C4-2B (cell line): ENCODE data around the gene TAF15.

Source experiments
- H3K27ac ChIP-seq: fragments of 450-650 bp; 2 replicates; pipeline ENCODE4 v1.5.1; 2017
- ZFX ChIP-seq: fragments of 450-650 bp; IDR thresholded peaks from 2 replicates; pipeline ENCODE4 v1.6.1; 2017
- TF ChIP-seq, protein P1 (sequence below): fragments of 450-650 bp; conservative IDR thresholded peaks from 2 replicates; pipeline ENCODE4 v1.5.1; 2017; ENCODE audit warnings: mild to moderate bottlenecking

Gene TAF15

DNA sequence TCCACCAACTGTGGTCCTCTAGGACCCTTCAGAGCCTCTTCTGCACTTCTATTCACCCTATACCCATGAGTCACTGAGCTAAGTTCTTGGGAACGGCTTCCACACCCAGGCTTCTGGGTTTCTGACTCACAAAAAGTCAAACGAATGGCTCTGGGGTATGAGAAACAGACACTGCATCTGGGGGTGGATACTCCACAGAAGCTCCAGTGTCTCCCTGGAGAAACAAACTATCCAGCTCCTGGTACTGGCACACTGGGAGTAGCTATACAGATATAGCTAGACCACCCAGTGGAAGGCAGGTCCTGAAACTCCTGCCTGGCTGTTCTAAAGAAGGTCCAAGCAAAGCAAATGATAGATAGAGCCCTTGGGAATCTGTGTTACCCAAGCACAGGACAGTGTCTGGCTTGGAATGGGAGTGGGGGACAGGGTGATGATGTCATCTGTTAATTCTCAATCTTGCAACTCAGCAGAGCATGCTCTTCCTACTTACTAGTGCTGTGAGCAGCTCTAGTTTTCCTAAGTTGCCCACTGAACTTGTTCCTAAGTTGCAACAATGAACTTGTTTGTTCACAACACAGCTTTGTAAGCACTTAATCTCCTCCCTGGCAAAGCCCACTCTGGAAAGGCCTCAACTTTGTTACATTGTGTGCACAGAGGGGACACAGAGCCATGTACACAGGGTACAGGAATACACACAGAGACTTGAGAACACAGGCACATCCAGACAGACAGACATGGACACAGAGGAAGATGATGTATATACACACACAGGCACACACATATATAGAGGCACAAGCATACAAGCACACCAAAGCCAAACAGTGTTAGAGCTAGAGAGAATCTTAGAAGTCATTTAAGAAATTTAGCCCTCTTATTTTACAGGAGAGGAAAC is 20.6 kb upstream of the TAF15 start:
- H3K27ac ChIP-seq: no peak overlapping the region
- TF ChIP-seq, protein P1, sequence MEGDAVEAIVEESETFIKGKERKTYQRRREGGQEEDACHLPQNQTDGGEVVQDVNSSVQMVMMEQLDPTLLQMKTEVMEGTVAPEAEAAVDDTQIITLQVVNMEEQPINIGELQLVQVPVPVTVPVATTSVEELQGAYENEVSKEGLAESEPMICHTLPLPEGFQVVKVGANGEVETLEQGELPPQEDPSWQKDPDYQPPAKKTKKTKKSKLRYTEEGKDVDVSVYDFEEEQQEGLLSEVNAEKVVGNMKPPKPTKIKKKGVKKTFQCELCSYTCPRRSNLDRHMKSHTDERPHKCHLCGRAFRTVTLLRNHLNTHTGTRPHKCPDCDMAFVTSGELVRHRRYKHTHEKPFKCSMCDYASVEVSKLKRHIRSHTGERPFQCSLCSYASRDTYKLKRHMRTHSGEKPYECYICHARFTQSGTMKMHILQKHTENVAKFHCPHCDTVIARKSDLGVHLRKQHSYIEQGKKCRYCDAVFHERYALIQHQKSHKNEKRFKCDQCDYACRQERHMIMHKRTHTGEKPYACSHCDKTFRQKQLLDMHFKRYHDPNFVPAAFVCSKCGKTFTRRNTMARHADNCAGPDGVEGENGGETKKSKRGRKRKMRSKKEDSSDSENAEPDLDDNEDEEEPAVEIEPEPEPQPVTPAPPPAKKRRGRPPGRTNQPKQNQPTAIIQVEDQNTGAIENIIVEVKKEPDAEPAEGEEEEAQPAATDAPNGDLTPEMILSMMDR: no peak
- TF ChIP-seq ZFX: no peak

DNA sequence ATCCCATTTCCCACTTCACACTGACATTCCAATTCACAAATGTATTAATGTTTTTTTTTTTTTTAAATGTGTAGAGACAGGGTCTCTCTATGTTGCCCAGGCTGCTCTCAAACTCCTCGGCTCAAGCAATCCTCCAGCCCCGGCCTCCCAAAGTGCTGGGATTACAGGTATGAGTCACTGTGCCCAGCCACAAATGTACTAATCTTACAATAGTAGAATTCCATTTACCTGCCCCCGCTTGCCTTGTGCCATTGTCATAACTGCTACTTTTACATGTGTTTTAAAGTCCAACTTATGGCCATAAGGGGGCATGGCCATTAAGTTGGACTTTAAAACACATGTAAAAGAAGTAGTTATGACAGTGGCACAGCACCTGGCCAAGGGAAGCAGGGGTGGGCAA is 18.4 kb upstream of the TAF15 start:
- H3K27ac ChIP-seq: no peak overlapping the region
- TF ChIP-seq, protein P1: no peak
- no peak for TF ChIP-seq ZFX

DNA sequence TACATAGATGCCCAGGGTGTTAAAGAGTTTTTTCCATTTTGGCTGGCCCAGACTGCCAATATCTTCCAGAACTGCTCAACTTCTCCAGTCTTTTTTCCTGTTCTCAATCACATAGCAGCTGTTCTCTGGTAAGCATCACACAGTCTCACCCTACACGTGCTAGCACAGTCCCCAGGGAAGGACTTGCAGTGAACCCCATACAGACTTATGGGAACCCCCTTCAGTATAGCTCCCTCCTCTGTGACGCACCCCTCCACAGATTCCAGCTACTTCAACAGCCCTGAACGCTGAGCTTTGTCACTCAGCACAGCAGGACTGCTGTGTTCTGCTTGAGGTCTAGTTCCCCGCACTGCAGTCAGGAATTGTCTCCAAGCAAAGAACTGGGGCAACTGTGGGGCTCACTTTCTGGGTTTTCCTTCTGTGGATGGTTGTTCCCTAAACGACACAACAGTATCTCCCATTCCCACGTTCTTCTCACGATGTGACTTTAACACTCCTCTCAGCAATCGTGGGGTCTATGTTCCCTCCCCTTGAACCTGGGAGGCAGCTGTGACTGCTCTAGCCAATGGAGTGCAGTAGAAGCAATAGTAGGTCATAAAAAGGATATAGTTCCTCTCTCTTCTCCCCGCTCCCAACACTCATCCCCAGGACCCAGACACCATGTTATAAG is 17.5 kb upstream of the TAF15 start:
- no peak for TF ChIP-seq ZFX
- TF ChIP-seq, protein P1: no peak
- no peak overlapping the region for H3K27ac ChIP-seq

DNA sequence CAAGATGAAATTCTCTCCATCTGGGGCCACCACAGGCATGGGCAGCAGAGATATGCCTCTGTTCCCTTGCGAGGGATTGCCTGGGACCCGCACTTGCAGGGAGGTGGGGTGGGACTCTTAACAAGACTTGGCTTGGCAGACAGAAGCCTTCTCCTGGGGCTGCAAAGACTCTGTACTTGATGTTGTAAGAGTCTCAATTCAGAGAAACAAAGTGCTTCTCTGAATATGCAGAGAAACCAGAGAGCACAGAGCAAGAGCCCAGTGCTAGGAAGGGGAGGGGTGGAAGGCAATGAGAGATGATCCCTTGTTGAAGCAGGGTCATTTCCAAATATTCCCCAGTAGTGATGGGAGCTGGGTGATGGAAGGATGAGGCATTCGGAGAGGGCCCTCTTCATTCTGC is 16.0 kb upstream of the TAF15 start:
- no peak overlapping the region for H3K27ac ChIP-seq
- TF ChIP-seq, protein P1: no peak
- no peak for TF ChIP-seq ZFX

DNA sequence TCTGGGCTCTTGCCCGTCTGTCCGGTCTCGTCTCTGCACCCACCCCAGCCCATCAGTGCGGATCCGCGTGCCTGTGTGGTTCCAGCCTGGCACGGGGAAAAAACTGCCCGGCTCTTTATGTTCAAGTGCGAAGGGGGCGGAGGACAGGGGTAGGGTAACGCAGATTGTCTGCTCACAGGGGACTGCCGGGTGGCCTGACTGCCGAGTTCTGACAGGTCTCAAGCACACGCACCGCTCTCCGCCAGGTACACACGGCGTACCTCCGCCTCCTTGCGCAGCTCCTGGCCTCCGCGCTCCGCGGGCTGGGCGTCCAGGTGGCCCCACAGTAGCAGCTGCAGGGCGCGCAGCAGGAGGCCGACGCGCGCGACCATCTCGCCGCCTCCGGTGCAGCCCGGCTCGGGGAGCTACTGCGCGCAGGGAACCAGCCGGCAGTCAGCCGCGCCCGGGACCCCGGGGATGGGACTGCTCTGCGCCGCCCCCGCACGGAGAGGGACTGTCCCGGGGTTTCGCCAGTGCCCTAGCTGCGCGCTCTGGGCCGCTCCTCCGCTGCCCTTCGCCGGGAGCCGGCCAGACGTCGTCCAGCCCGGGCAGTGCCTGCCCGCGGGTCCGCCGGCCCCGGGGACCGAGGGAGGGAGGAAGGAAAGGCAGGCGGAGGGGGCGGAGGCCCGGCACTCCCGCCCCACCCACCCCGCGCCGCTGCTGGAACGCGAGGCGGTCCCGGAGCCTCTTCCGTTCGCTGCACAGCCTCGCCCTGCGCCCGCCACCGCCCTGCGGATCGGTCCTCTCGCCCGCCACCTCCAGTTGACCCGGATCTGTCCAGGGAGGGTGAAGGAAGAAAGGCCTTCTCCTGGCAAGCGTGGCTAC is 14.0 kb upstream of the TAF15 start, which contains the start of gene MMP28:
MMP28 (minus strand) TSS at position 635 of the 864 bp plus-strand sequence; CDS start at position 371, 264 bp downstream.
- no peak for TF ChIP-seq ZFX
- no peak within 1 kb of the TSS for H3K27ac ChIP-seq

DNA sequence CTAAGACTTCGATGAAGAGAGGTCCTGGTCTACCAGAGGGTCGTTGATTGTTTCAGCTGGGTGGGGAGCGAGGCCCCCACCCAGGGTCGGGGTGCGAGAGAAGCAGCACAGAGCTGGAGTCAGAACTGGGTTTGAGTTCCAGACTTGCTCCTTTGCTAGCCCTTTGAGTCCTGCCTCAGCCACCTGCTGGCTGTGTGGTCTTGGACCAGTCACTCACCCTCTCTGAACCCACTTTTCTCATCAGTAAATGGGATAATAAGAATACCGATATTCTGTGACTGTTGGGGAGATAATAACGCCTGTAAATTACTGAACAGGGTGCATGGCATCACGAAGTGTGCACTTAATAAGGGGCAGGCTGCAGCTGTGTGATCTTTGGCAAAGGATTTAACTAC is 13.4 kb upstream of the TAF15 start:
- TF ChIP-seq, protein P1: no peak
- no peak for TF ChIP-seq ZFX
- H3K27ac ChIP-seq: no peak overlapping the region

DNA sequence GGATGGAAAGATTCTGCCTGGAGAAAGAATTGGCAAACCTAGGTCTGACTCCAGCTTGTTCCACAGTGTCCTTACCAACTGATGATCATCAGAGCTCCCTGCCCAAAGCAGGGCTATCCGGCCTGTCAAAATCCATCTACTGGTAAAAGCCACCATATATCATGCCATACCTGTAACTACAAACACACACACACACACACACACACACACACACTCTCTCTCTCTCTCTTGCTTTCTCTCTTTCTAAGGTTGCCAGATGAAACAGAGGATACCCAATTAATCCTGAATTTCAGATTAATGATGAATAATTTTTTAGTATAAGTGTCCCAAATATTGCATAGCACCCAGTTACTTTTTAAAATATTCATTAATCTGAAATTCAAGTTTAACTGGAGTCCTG is 12.3 kb upstream of the TAF15 start:
- TF ChIP-seq, protein P1: no peak
- TF ChIP-seq ZFX: no peak
- no peak overlapping the region for H3K27ac ChIP-seq
